HEK293 (cell line): ENCODE results near the gene UTP3.
A peak's percentile ranks its signal among the peaks of the same experiment; 100 is the strongest.

Experiments
- FEZF1 ChIP-seq: fragments of 450-650 bp; formaldehyde crosslinking; IDR thresholded peaks from 2 replicates; pipeline ENCODE4 v1.5.1; 2016; ENCODE audit warnings: missing biosample characterization, missing genetic modification characterization
- GLIS2 ChIP-seq: fragments of 450-650 bp; formaldehyde crosslinking; IDR thresholded peaks from 2 replicates; pipeline ENCODE4 v1.5.1; 2016; ENCODE audit warnings: missing biosample characterization, missing genetic modification characterization
- HOXA7 ChIP-seq: sonication (generic); formaldehyde crosslinking; IDR thresholded peaks from 2 replicates; pipeline ENCODE4 v1.8.1; 2022; ENCODE audit warnings: missing genetic modification reagents, borderline replicate concordance
- HOXD13 ChIP-seq: sonication (generic); formaldehyde crosslinking; IDR thresholded peaks from 2 replicates; pipeline ENCODE4 v1.8.0; 2022; ENCODE audit warnings: missing genetic modification reagents, borderline replicate concordance
- MEIS1 ChIP-seq: sonication (generic); formaldehyde crosslinking; IDR thresholded peaks from 2 replicates; pipeline ENCODE4 v1.8.1; 2022; ENCODE audit warnings: missing genetic modification reagents, mild to moderate bottlenecking, borderline replicate concordance
- OSR2 ChIP-seq: fragments of 450-650 bp; formaldehyde crosslinking; IDR thresholded peaks from 2 replicates; pipeline ENCODE4 v1.5.1; 2016; ENCODE audit warnings: missing biosample characterization, missing genetic modification characterization
- RBAK ChIP-seq: fragments of 450-650 bp; formaldehyde crosslinking; IDR thresholded peaks from 2 replicates; pipeline ENCODE4 v1.5.1; 2016; ENCODE audit warnings: missing biosample characterization, missing genetic modification characterization
- SCRT2 ChIP-seq: fragments of 450-650 bp; formaldehyde crosslinking; IDR thresholded peaks from 2 replicates; pipeline ENCODE4 v1.5.1; 2016; ENCODE audit warnings: missing biosample characterization, missing genetic modification characterization
- ZBTB8A ChIP-seq: fragments of 450-650 bp; formaldehyde crosslinking; IDR thresholded peaks from 2 replicates; pipeline ENCODE4 v1.5.1; 2016; ENCODE audit warnings: missing biosample characterization, missing genetic modification characterization
- ZNF114 ChIP-seq: fragments of 450-650 bp; formaldehyde crosslinking; IDR thresholded peaks from 2 replicates; pipeline ENCODE4 v1.5.0; 2017; ENCODE audit warnings: missing biosample characterization, missing genetic modification characterization
- ZNF174 ChIP-seq: fragments of 450-650 bp; formaldehyde crosslinking; IDR thresholded peaks from 2 replicates; pipeline ENCODE4 v1.5.0; 2017; ENCODE audit warnings: missing biosample characterization, mild to moderate bottlenecking, missing genetic modification characterization
- ZNF274 ChIP-seq, 2 experiments: fragments of 200-500 bp in 1 of 2; fragments of 450-650 bp in 1 of 2; sonication (Bioruptor generic) in 1 of 2; formaldehyde crosslinking in 1 of 2; IDR thresholded peaks; 2 replicates each; pipeline versions ENCODE4 v1.5.1 to v1.6.1; 2014 to 2016; ENCODE audit warnings: borderline replicate concordance in 1 of 2, inconsistent platforms in 1 of 2, low read length in 1 of 2, missing biosample characterization in 1 of 2, missing genetic modification characterization in 1 of 2
- ZNF341 ChIP-seq: fragments of 450-650 bp; formaldehyde crosslinking; IDR thresholded peaks from 2 replicates; pipeline ENCODE4; 2016; ENCODE audit warnings: low read depth, missing biosample characterization, missing genetic modification characterization
- ZNF366 ChIP-seq: fragments of 450-650 bp; formaldehyde crosslinking; conservative IDR thresholded peaks from 2 replicates; pipeline ENCODE4 v1.5.1; 2016; ENCODE audit warnings: missing biosample characterization, missing genetic modification characterization
- ZNF37A ChIP-seq: fragments of 450-650 bp; IDR thresholded peaks from 2 replicates; pipeline ENCODE4 v1.5.1; 2018; ENCODE audit warnings: missing biosample characterization, missing genetic modification characterization
- ZNF510 ChIP-seq: fragments of 450-650 bp; formaldehyde crosslinking; IDR thresholded peaks from 2 replicates; pipeline ENCODE4 v1.5.1; 2018; ENCODE audit warnings: mild to moderate bottlenecking, missing genetic modification characterization, missing biosample characterization; ENCODE audit not compliant: insufficient replicate concordance
- ZNF585B ChIP-seq: fragments of 450-650 bp; formaldehyde crosslinking; IDR thresholded peaks from 2 replicates; pipeline ENCODE4 v1.5.1; 2016; ENCODE audit warnings: missing biosample characterization, missing genetic modification characterization
- ZNF629 ChIP-seq: fragments of 450-650 bp; formaldehyde crosslinking; IDR thresholded peaks from 2 replicates; pipeline ENCODE4 v1.5.1; 2017; ENCODE audit warnings: missing biosample characterization, missing genetic modification characterization
- ZNF660 ChIP-seq: fragments of 450-650 bp; IDR thresholded peaks from 2 replicates; pipeline ENCODE4 v1.5.1; 2018; ENCODE audit warnings: missing biosample characterization, mild to moderate bottlenecking, missing genetic modification characterization
- ZXDB ChIP-seq: fragments of 450-650 bp; formaldehyde crosslinking; IDR thresholded peaks from 2 replicates; pipeline ENCODE4 v1.5.1; 2016; ENCODE audit warnings: missing biosample characterization, missing genetic modification characterization
- TF ChIP-seq, protein P1 (sequence below): fragments of 450-650 bp; formaldehyde crosslinking; IDR thresholded peaks from 2 replicates; pipeline ENCODE4 v1.5.1; 2016; ENCODE audit warnings: missing biosample characterization, missing genetic modification characterization
- TF ChIP-seq, protein P2 (sequence below): fragments of 450-650 bp; formaldehyde crosslinking; IDR thresholded peaks from 2 replicates; pipeline ENCODE4 v1.5.1; 2016; ENCODE audit warnings: missing biosample characterization, missing genetic modification characterization
- TF ChIP-seq, protein P3 (sequence below): fragments of 450-650 bp; formaldehyde crosslinking; IDR thresholded peaks from 2 replicates; pipeline ENCODE4 v1.5.1; 2016; ENCODE audit warnings: missing biosample characterization, missing genetic modification characterization
- TF ChIP-seq, protein P4 (sequence below): fragments of 450-650 bp; formaldehyde crosslinking; IDR thresholded peaks from 2 replicates; pipeline ENCODE4 v1.5.1; 2016; ENCODE audit warnings: missing biosample characterization, missing genetic modification characterization
- TF ChIP-seq, protein P5 (sequence below): fragments of 450-650 bp; formaldehyde crosslinking; IDR thresholded peaks from 2 replicates; pipeline ENCODE4 v1.5.1; 2016; ENCODE audit warnings: missing biosample characterization, missing genetic modification characterization
- TF ChIP-seq, protein P6 (sequence below): fragments of 450-650 bp; formaldehyde crosslinking; IDR thresholded peaks from 2 replicates; pipeline ENCODE4 v1.5.1; 2016; ENCODE audit warnings: missing biosample characterization, missing genetic modification characterization

UTP3 gene

DNA sequence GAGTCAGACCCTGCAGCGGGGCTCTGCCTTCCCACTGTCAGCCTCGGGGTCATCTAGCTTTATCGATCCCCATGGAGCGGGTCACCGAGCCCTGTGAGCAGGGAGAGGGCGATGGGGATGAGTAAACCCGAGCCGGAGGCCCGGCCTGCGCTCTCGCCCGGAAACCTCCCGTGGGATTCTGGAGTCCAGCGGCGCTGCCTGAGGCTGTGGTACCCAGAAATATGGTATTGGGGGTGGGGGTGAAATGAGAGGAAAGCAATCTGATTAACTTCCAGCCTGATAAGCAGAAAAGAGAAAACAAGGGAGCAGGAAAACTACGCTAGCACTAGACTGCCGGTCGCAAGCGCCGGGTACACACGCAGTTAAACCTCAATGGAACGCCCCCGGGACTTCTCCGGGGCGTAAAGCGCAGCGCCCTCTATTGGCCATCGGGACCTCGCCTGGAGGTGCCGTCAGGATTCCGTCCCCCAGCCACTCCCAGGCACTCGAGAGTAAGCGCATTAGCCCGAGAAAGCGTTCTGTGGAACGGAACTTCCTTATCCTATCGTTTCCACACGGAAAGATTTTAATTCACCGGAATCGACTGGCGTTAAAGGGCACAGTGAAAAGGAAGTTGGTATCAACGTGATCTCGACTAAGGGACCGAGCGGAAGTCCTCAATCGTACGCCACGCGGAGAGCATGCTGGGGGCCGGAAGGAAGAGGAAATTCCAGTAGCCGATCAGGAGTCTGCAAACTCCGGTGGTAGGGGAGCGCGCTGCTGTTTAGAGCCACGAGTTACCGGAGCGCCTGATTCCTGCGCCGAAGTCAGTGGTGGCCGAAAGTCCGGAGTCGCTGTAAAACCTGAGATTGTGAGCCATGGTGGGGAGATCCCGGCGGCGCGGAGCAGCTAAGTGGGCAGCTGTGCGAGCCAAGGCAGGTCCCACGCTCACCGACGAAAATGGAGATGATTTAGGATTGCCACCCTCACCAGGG, at the start of gene UTP3 (continued):
- TF ChIP-seq, protein P1, sequence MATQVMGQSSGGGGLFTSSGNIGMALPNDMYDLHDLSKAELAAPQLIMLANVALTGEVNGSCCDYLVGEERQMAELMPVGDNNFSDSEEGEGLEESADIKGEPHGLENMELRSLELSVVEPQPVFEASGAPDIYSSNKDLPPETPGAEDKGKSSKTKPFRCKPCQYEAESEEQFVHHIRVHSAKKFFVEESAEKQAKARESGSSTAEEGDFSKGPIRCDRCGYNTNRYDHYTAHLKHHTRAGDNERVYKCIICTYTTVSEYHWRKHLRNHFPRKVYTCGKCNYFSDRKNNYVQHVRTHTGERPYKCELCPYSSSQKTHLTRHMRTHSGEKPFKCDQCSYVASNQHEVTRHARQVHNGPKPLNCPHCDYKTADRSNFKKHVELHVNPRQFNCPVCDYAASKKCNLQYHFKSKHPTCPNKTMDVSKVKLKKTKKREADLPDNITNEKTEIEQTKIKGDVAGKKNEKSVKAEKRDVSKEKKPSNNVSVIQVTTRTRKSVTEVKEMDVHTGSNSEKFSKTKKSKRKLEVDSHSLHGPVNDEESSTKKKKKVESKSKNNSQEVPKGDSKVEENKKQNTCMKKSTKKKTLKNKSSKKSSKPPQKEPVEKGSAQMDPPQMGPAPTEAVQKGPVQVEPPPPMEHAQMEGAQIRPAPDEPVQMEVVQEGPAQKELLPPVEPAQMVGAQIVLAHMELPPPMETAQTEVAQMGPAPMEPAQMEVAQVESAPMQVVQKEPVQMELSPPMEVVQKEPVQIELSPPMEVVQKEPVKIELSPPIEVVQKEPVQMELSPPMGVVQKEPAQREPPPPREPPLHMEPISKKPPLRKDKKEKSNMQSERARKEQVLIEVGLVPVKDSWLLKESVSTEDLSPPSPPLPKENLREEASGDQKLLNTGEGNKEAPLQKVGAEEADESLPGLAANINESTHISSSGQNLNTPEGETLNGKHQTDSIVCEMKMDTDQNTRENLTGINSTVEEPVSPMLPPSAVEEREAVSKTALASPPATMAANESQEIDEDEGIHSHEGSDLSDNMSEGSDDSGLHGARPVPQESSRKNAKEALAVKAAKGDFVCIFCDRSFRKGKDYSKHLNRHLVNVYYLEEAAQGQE (tag by site-specific recombination): peak; percentile 64; the same call in 1 of the 2 replicates
- TF ChIP-seq ZNF660 (tag by site-specific recombination): peak; percentile 99
- TF ChIP-seq SCRT2: peak; percentile 16; the same call in 1 of the 2 replicates
- TF ChIP-seq, protein P2, sequence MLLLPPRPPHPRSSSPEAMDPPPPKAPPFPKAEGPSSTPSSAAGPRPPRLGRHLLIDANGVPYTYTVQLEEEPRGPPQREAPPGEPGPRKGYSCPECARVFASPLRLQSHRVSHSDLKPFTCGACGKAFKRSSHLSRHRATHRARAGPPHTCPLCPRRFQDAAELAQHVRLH (tag by site-specific recombination): peak; percentile 92
- no peak for TF ChIP-seq ZNF114 (tag by site-specific recombination)
- no peak for TF ChIP-seq ZNF274 (IDR thresholded peaks at IDR 0.05; ENCODE audit: low read length)
- TF ChIP-seq ZNF274 (tag by site-specific recombination; IDR thresholded peaks at IDR 0.05; ENCODE audit: borderline replicate concordance): no peak
- TF ChIP-seq ZNF174 (tag by site-specific recombination): no peak
- TF ChIP-seq, protein P3, sequence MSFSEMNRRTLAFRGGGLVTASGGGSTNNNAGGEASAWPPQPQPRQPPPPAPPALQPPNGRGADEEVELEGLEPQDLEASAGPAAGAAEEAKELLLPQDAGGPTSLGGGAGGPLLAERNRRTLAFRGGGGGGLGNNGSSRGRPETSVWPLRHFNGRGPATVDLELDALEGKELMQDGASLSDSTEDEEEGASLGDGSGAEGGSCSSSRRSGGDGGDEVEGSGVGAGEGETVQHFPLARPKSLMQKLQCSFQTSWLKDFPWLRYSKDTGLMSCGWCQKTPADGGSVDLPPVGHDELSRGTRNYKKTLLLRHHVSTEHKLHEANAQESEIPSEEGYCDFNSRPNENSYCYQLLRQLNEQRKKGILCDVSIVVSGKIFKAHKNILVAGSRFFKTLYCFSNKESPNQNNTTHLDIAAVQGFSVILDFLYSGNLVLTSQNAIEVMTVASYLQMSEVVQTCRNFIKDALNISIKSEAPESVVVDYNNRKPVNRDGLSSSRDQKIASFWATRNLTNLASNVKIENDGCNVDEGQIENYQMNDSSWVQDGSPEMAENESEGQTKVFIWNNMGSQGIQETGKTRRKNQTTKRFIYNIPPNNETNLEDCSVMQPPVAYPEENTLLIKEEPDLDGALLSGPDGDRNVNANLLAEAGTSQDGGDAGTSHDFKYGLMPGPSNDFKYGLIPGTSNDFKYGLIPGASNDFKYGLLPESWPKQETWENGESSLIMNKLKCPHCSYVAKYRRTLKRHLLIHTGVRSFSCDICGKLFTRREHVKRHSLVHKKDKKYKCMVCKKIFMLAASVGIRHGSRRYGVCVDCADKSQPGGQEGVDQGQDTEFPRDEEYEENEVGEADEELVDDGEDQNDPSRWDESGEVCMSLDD (tag by site-specific recombination): peak; percentile 76
- TF ChIP-seq, protein P4, sequence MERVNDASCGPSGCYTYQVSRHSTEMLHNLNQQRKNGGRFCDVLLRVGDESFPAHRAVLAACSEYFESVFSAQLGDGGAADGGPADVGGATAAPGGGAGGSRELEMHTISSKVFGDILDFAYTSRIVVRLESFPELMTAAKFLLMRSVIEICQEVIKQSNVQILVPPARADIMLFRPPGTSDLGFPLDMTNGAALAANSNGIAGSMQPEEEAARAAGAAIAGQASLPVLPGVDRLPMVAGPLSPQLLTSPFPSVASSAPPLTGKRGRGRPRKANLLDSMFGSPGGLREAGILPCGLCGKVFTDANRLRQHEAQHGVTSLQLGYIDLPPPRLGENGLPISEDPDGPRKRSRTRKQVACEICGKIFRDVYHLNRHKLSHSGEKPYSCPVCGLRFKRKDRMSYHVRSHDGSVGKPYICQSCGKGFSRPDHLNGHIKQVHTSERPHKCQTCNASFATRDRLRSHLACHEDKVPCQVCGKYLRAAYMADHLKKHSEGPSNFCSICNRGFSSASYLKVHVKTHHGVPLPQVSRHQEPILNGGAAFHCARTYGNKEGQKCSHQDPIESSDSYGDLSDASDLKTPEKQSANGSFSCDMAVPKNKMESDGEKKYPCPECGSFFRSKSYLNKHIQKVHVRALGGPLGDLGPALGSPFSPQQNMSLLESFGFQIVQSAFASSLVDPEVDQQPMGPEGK (tag by site-specific recombination): peak; percentile 94
- peak; percentile 52; the same call in 1 of the 2 replicates for TF ChIP-seq GLIS2 (tag by site-specific recombination)
- TF ChIP-seq MEIS1 (CRISPR knock-in tag): no peak
- TF ChIP-seq ZNF341 (tag by site-specific recombination): peak; percentile 55
- TF ChIP-seq ZNF510: no peak
- peak; percentile 90 for TF ChIP-seq ZXDB
- peak; percentile 91 for TF ChIP-seq OSR2 (tag by site-specific recombination)
- TF ChIP-seq RBAK: no peak
- TF ChIP-seq ZNF366 (tag by site-specific recombination): peak; percentile 34; the same call in 1 of the 2 replicates
- peak; percentile 88 for TF ChIP-seq ZBTB8A (tag by site-specific recombination)
- TF ChIP-seq ZNF37A (tag by site-specific recombination): no peak
- TF ChIP-seq FEZF1 (tag by site-specific recombination): peak; percentile 69
- no peak for TF ChIP-seq ZNF585B (tag by site-specific recombination)
- no peak for TF ChIP-seq HOXD13 (CRISPR knock-in tag)
- TF ChIP-seq ZNF629 (tag by site-specific recombination): peak; percentile 91
- no peak for TF ChIP-seq HOXA7 (CRISPR knock-in tag)
- TF ChIP-seq, protein P5, sequence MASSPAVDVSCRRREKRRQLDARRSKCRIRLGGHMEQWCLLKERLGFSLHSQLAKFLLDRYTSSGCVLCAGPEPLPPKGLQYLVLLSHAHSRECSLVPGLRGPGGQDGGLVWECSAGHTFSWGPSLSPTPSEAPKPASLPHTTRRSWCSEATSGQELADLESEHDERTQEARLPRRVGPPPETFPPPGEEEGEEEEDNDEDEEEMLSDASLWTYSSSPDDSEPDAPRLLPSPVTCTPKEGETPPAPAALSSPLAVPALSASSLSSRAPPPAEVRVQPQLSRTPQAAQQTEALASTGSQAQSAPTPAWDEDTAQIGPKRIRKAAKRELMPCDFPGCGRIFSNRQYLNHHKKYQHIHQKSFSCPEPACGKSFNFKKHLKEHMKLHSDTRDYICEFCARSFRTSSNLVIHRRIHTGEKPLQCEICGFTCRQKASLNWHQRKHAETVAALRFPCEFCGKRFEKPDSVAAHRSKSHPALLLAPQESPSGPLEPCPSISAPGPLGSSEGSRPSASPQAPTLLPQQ: peak; percentile 91
- TF ChIP-seq, protein P6, sequence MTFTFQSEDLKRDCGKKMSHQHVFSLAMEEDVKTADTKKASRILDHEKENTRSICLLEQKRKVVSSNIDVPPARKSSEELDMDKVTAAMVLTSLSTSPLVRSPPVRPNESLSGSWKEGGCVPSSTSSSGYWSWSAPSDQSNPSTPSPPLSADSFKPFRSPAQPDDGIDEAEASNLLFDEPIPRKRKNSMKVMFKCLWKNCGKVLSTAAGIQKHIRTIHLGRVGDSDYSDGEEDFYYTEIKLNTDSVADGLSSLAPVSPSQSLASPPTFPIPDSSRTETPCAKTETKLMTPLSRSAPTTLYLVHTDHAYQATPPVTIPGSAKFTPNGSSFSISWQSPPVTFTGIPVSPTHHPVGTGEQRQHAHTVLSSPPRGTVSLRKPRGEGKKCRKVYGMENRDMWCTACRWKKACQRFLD (tag by site-specific recombination): no peak
